HepG2 (cell line): ENCODE data around the gene ZFP36. TPM values are rescaled to one million over a fixed set of nuclear protein-coding genes. Genes with fewer than 3 reads are reported as not detected.
A peak's percentile ranks its signal among the peaks of the same experiment; 100 is the strongest.

Experiments
- BRCA1 ChIP-seq: sonication (generic); formaldehyde crosslinking; IDR thresholded peaks from 2 replicates; pipeline ENCODE4 v1.4.0; 2020; ENCODE audit warnings: missing genetic modification reagents
- CBX1 ChIP-seq: IDR thresholded peaks from one replicate; pipeline ENCODE4 v1.6.1; 2016; ENCODE audit warnings: antibody characterized with exemption, low read depth
- GATAD1 ChIP-seq: IDR thresholded peaks from 2 replicates; pipeline ENCODE4 v1.6.1; 2016; ENCODE audit warnings: missing genetic modification reagents, missing compliant biosample characterization
- GFI1 ChIP-seq: sonication (generic); formaldehyde crosslinking; IDR thresholded peaks from 2 replicates; pipeline ENCODE4 v1.5.0; 2020; ENCODE audit warnings: missing genetic modification reagents, mild to moderate bottlenecking, borderline replicate concordance
- HIC2 ChIP-seq: sonication (generic); formaldehyde crosslinking; IDR thresholded peaks from 2 replicates; pipeline ENCODE4 v1.9.0; 2022; ENCODE audit warnings: low read depth, missing genetic modification reagents
- HMGXB4 ChIP-seq, 2 experiments: sonication (generic) in 1 of 2; formaldehyde crosslinking in 1 of 2; IDR thresholded peaks; 2 replicates each; pipeline versions ENCODE4 v1.4.0 to v1.6.1; 2018 to 2020; ENCODE audit warnings: missing genetic modification reagents in 2 of 2, borderline replicate concordance in 1 of 2, low read depth in 1 of 2, mild to moderate bottlenecking in 1 of 2, missing biosample characterization in 1 of 2
- HOXD1 ChIP-seq: sonication (generic); formaldehyde crosslinking; IDR thresholded peaks from 2 replicates; pipeline ENCODE4 v1.5.0; 2020; ENCODE audit warnings: missing genetic modification reagents
- MNT ChIP-seq: fragments of 450-650 bp; IDR thresholded peaks from 2 replicates; pipeline ENCODE4 v1.6.1; 2016
- PRPF4 ChIP-seq: fragments of 200-400 bp; formaldehyde crosslinking; IDR thresholded peaks from 2 replicates; pipeline ENCODE4 v1.6.1; 2016; ENCODE audit warnings: low read length, low read depth; ENCODE audit not compliant: poor library complexity, severe bottlenecking
- ZBTB10 ChIP-seq: sonication (generic); formaldehyde crosslinking; IDR thresholded peaks from 2 replicates; pipeline ENCODE4 v1.4.0; 2020; ENCODE audit warnings: missing genetic modification reagents, borderline replicate concordance
- ZBTB37 ChIP-seq: sonication (generic); formaldehyde crosslinking; IDR thresholded peaks from 2 replicates; pipeline ENCODE4 v1.4.0; 2020; ENCODE audit warnings: mild to moderate bottlenecking, missing genetic modification reagents
- ZFP36L2 ChIP-seq: sonication (generic); formaldehyde crosslinking; IDR thresholded peaks from 2 replicates; pipeline ENCODE4 v1.4.0; 2020; ENCODE audit warnings: missing genetic modification reagents
- ZNF232 ChIP-seq: sonication (generic); formaldehyde crosslinking; IDR thresholded peaks from 2 replicates; pipeline ENCODE4 v1.4.0; 2020; ENCODE audit warnings: missing genetic modification reagents, borderline replicate concordance
- ZNF329 ChIP-seq: sonication (generic); formaldehyde crosslinking; IDR thresholded peaks from 2 replicates; pipeline ENCODE4 v1.9.0; 2021; ENCODE audit warnings: low read depth, mild to moderate bottlenecking, missing genetic modification reagents
- ZNF460 ChIP-seq: sonication (generic); formaldehyde crosslinking; IDR thresholded peaks from 2 replicates; pipeline ENCODE4 v1.5.1; 2020; ENCODE audit warnings: missing genetic modification reagents, mild to moderate bottlenecking, borderline replicate concordance
- ZNF710 ChIP-seq: sonication (generic); formaldehyde crosslinking; IDR thresholded peaks from 2 replicates; pipeline ENCODE4 v1.5.0; 2020; ENCODE audit warnings: mild to moderate bottlenecking, missing genetic modification reagents, borderline replicate concordance
- polyA plus RNA-seq, 8 experiments: library from polyadenylated mRNA; depleted of rRNA in 3 of 8; stranded (reverse) in 7 of 8; unstranded in 1 of 8; fragments of >200 nt; fragmentation: Illumina TruSeq in 4 of 8; extraction: Trizol in 4 of 8; gene quantifications; 2 replicates each; pipeline versions ENCODE4 v1.2.1 to v1.2.3, GENCODE V29; 2011 to 2016; ENCODE audit warnings: low read depth in 4 of 8, missing spikeins in 1 of 8, mixed read lengths in 1 of 8; ENCODE audit not compliant: insufficient read depth in 1 of 8
- total RNA-seq, 5 experiments: library from RNA; depleted of rRNA; stranded (reverse); fragments of >200 nt; fragmentation: Illumina TruSeq; extraction: Trizol; gene quantifications; 2 replicates each; pipeline ENCODE4 v1.2.3, GENCODE V29; 2016; ENCODE audit warnings: low read depth in 1 of 5

Gene ZFP36
- total and polyA plus RNA-seq, 2 of the 13 experiments (the other 11 are each of a cell fraction or from before 2014, with no cell fraction given), result 1.4 to 1.7 TPM

- TF ChIP-seq HOXD1 (CRISPR knock-in tag), result no peak
- no peak for TF ChIP-seq ZNF329
- peak; percentile 91; the same call in 1 of the 2 replicates for TF ChIP-seq ZBTB10 (CRISPR knock-in tag)
- no peak for TF ChIP-seq BRCA1 (CRISPR knock-in tag)
- no peak for TF ChIP-seq HIC2
- TF ChIP-seq GATAD1 (CRISPR knock-in tag), result no peak
- TF ChIP-seq ZNF232 (CRISPR knock-in tag), result no peak
- no peak for TF ChIP-seq ZBTB37 (CRISPR knock-in tag)
- TF ChIP-seq GFI1 (CRISPR knock-in tag), result no peak
- TF ChIP-seq CBX1, result no peak
- no peak for TF ChIP-seq ZFP36L2 (CRISPR knock-in tag)
- TF ChIP-seq ZNF710 (CRISPR knock-in tag), result no peak
- no peak for TF ChIP-seq ZNF460 (CRISPR knock-in tag)
- no peak for TF ChIP-seq MNT
- 0 out of 4 replicates have a peak, but pooled peaks of 1 of the 2 experiments have one; percentile 11 for TF ChIP-seq HMGXB4 (CRISPR knock-in tag; IDR thresholded peaks at IDR 0.05; ENCODE audit: borderline replicate concordance in 1 of 2, low read depth in 1 of 2)
- TF ChIP-seq PRPF4, result no peak
These were observed 6.2 kb downstream of the ZFP36 start (continued) for GRCh38 chr19:39412867-39413271.
